Measurements from ENCODE around the gene STX18.
"Not testable (repeated sequence)": the region's sequence is repeated elsewhere in the genome, so short reads cannot be mapped to it uniquely, and the experiment has no call there.

Gene STX18

GRCh38 chr4:4541661-4542570 lies at the start of gene STX18:
Gene STX18 (minus strand): TSS chr4:4542048. CDS start chr4:4541964, 84 bp downstream.
- peak; percentile 95 for DNase-seq

GRCh38 chr4:4591071-4591470 lies 49.2 kb upstream of the STX18 start:
- DNase-seq, result no peak

GRCh38 chr4:4590546-4590945 lies 48.7 kb upstream of the STX18 start:
- no peak for DNase-seq

GRCh38 chr4:4585012-4585670 lies 43.3 kb upstream of the STX18 start:
- DNase-seq, result no peak

GRCh38 chr4:4583606-4584005 lies 41.8 kb upstream of the STX18 start:
- no peak for DNase-seq

- peak; percentile 59 for DNase-seq
These were observed 40.8 kb upstream of the STX18 start for GRCh38 chr4:4582653-4583052.

- no peak for DNase-seq
These were observed 38.6 kb upstream of the STX18 start for GRCh38 chr4:4580494-4580893.

GRCh38 chr4:4578981-4579380 lies 37.1 kb upstream of the STX18 start:
- DNase-seq, result peak; percentile 84

GRCh38 chr4:4577359-4577875 lies 35.6 kb upstream of the STX18 start:
- DNase-seq, result no peak

- DNase-seq, result peak; percentile 92
These were observed 33.7 kb upstream of the STX18 start for GRCh38 chr4:4575284-4576211.

- peak; percentile 87 for DNase-seq
These were observed 32.9 kb upstream of the STX18 start for GRCh38 chr4:4574792-4575191.

GRCh38 chr4:4574052-4574451 lies 32.2 kb upstream of the STX18 start:
- no peak for DNase-seq

- no peak for DNase-seq
These were observed 31.0 kb upstream of the STX18 start for GRCh38 chr4:4572821-4573220.

GRCh38 chr4:4569861-4570260 lies 28.0 kb upstream of the STX18 start:
- not testable (repeated sequence) for DNase-seq

GRCh38 chr4:4568806-4569427 lies 27.1 kb upstream of the STX18 start:
- peak; percentile 40 for DNase-seq

- not testable (repeated sequence) for DNase-seq
These were observed 24.5 kb upstream of the STX18 start for GRCh38 chr4:4566359-4566758.

GRCh38 chr4:4564522-4564921 lies 22.7 kb upstream of the STX18 start:
- peak; percentile 47 for DNase-seq

GRCh38 chr4:4560642-4561041 lies 18.8 kb upstream of the STX18 start:
- DNase-seq, result no peak

GRCh38 chr4:4560136-4560535 lies 18.3 kb upstream of the STX18 start:
- no peak for DNase-seq

GRCh38 chr4:4559596-4559995 lies 17.7 kb upstream of the STX18 start:
- DNase-seq, result no peak

- DNase-seq, result no peak
These were observed 17.0 kb upstream of the STX18 start for GRCh38 chr4:4558881-4559280.

GRCh38 chr4:4555916-4556315 lies 14.1 kb upstream of the STX18 start:
- DNase-seq, result no peak

Measured in eye (tissue), 1 donor.